A673 (cell line): ENCODE data around the gene PYDC2. TPM values are rescaled to one million over a fixed set of nuclear protein-coding genes. Genes with fewer than 3 reads are reported as not detected.

Experiments used
- BruUV-seq: library from RNA; stranded (reverse); fragments of 400-500 nt; replicated peaks from 2 replicates; lab custom pipeline; 2021; lab: Mats Ljungman, UMichigan
- CTCF ChIA-PET: fragments of 300-600 bp; sonication (Branson Sonifier 250); formaldehyde crosslinking; loops from one replicate; lab custom pipeline; 2022; ENCODE audit warnings: antibody characterized with exemption; lab: Charles Lee
- POLR2A ChIA-PET: fragments of 300-600 bp; sonication (Branson Sonifier 250); formaldehyde crosslinking; loops from one replicate; lab custom pipeline; 2022; ENCODE audit warnings: antibody characterized with exemption; ENCODE audit not compliant: low non-redundant PET; lab: Charles Lee
- DNase-seq: peaks from one replicate; pipeline ENCODE4 v3.0.0-alpha.2; 2015; ENCODE audit warnings: low spot score
- H3K27ac ChIP-seq: fragments of 200-600 bp; sonication (generic); 2 replicates; pipeline ENCODE4 v1.5.1; 2016; ENCODE audit warnings: mixed run types, low read depth, mild to moderate bottlenecking, mixed read lengths, antibody characterized with exemption, low read length; ENCODE audit not compliant: poor library complexity, severe bottlenecking
- H3K27me3 ChIP-seq: fragments of 200-600 bp; sonication (generic); replicated peaks from 2 replicates; pipeline ENCODE4 v1.6.1; 2017; ENCODE audit warnings: mixed run types, low read depth, mild to moderate bottlenecking, mixed read lengths, antibody characterized with exemption, low read length; ENCODE audit not compliant: insufficient read depth, poor library complexity
- H3K36me3 ChIP-seq: fragments of 200-600 bp; sonication (generic); 2 replicates; pipeline ENCODE4 v1.6.1; 2016; ENCODE audit warnings: mixed run types, mild to moderate bottlenecking, mixed read lengths, antibody characterized with exemption, low read length; ENCODE audit not compliant: insufficient read depth, poor library complexity, severe bottlenecking
- H3K4me1 ChIP-seq: fragments of 200-600 bp; sonication (generic); 2 replicates; pipeline ENCODE4 v1.6.1; 2017; ENCODE audit warnings: mixed run types, mild to moderate bottlenecking, mixed read lengths, antibody characterized with exemption, low read length; ENCODE audit not compliant: insufficient read depth, poor library complexity, severe bottlenecking
- H3K4me3 ChIP-seq: fragments of 200-600 bp; sonication (generic); 2 replicates; pipeline ENCODE4 v1.5.1; 2016; ENCODE audit warnings: low read depth, mixed run types, mild to moderate bottlenecking, mixed read lengths, low read length; ENCODE audit not compliant: poor library complexity, severe bottlenecking
- H3K9me3 ChIP-seq: fragments of 200-600 bp; sonication (generic); 2 replicates; pipeline ENCODE4 v1.6.1; 2016; ENCODE audit warnings: mixed run types, low read depth, mild to moderate bottlenecking, mixed read lengths, antibody characterized with exemption, low read length; ENCODE audit not compliant: poor library complexity, severe bottlenecking
- CTCF ChIP-seq: fragments of 300-800, 200-600 bp; sonication (generic); conservative IDR thresholded peaks from 2 replicates; pipeline ENCODE4 v1.5.1; 2017; ENCODE audit warnings: low read depth, mild to moderate bottlenecking, antibody characterized with exemption, low read length, moderate library complexity, mixed read lengths
- EZH2 ChIP-seq: fragments of 200-600 bp; sonication (generic); IDR thresholded peaks from 2 replicates; pipeline ENCODE4 v1.6.1; 2017; ENCODE audit warnings: borderline replicate concordance, low read depth, mild to moderate bottlenecking, mixed read lengths, antibody characterized with exemption, low read length; ENCODE audit not compliant: poor library complexity, severe bottlenecking
- intact Hi-C: fragments of 100-400 bp; cut with micrococcal nuclease; formaldehyde crosslinking; loops from one replicate; pipeline ENCODE4 v1.10.0; 2022; ENCODE audit not compliant: unreplicated experiment
- total RNA-seq: library from RNA; stranded (reverse); gene quantifications from 2 replicates; pipeline ENCODE4 v1.2.3, GENCODE V29; 2021

Gene PYDC2
- total RNA-seq, 1 experiment from 2014 or later, result not detected

- ChIA-PET POLR2A (no interaction called here), CTCF (no interaction called here)
These were observed 48.1 kb downstream of the PYDC2 start for GRCh38 chr3:191509078-191509477.

More at GRCh38 chr3:191509078-191509477, 48.1 kb downstream of the PYDC2 start:
- Histone ChIP-seq H3K27ac (no peak overlapping the region), H3K27me3 (no peaks in the 10 kb centered on the region), H3K4me3 (no peak overlapping the region), H3K4me1 (no peaks in the 10 kb centered on the region), H3K36me3 (no peaks in the 10 kb centered on the region), H3K9me3 (no peaks in the 10 kb centered on the region)
- no TSS peak for BruUV-seq
- intact Hi-C loops, result no loop called here
- TF ChIP-seq CTCF (no peak), EZH2 (no peak)
- DNase-seq, result no peak

Other genes starting within 250 kb of the PYDC2 start
- 77.2 and 77.7 TPM in 2 replicates for gene CCDC50, start 131.8 kb upstream of the PYDC2 start, total RNA-seq
- gene UTS2B, start 130.6 kb upstream of the PYDC2 start, total RNA-seq, result 2.4 and 4.7 TPM in 2 replicates